Loucy (cell line): Measurements from ENCODE around the gene COL20A1.

ENCODE experiments used
- H2AFZ ChIP-seq: fragments of 200-600 bp; sonication (generic); 2 replicates; pipeline ENCODE4 v1.6.0; 2016; ENCODE audit warnings: antibody characterized with exemption, mild to moderate bottlenecking, low read length, moderate library complexity
- H3F3A ChIP-seq: fragments of 200-600 bp; 2 replicates; pipeline ENCODE4 v1.6.0; 2016; ENCODE audit warnings: antibody characterized with exemption, low read depth, mild to moderate bottlenecking
- H3K27me3 ChIP-seq: fragments of 200-600 bp; sonication (generic); 2 replicates; pipeline ENCODE4 v1.6.1; 2014; ENCODE audit warnings: low read length, mild to moderate bottlenecking; ENCODE audit not compliant: insufficient read depth, poor library complexity, severe bottlenecking
- H3K36me3 ChIP-seq: fragments of 200-600 bp; sonication (generic); 2 replicates; pipeline ENCODE4 v1.6.1; 2016; ENCODE audit warnings: low read length; ENCODE audit not compliant: insufficient read depth
- H3K4me1 ChIP-seq: fragments of 200-600 bp; sonication (generic); 2 replicates; pipeline ENCODE4 v1.5.1; 2014; ENCODE audit warnings: low read length, mild to moderate bottlenecking; ENCODE audit not compliant: insufficient read depth, poor library complexity, severe bottlenecking
- H3K4me2 ChIP-seq: fragments of 200-600 bp; sonication (generic); 2 replicates; pipeline ENCODE4 v1.6.0; 2014; ENCODE audit warnings: antibody characterized with exemption, low read length, low read depth, mild to moderate bottlenecking; ENCODE audit not compliant: poor library complexity, severe bottlenecking
- H3K4me3 ChIP-seq: fragments of 200-600 bp; sonication (generic); 2 replicates; pipeline ENCODE4 v1.5.1; 2014; ENCODE audit warnings: low read length, mild to moderate bottlenecking, mixed read lengths; ENCODE audit not compliant: poor library complexity, severe bottlenecking
- H3K79me2 ChIP-seq: fragments of 200-600 bp; sonication (generic); 2 replicates; pipeline ENCODE4 v1.6.1; 2014; ENCODE audit warnings: low read length; ENCODE audit not compliant: insufficient read depth
- H3K9ac ChIP-seq: fragments of 200-600 bp; sonication (generic); 2 replicates; pipeline ENCODE4 v1.6.0; 2014; ENCODE audit warnings: mild to moderate bottlenecking, low read depth, low read length, moderate library complexity; ENCODE audit not compliant: poor library complexity, severe bottlenecking
- H3K9me2 ChIP-seq: fragments of 200-600 bp; sonication (generic); replicated peaks from 2 replicates; pipeline ENCODE4 v1.6.1; 2016; ENCODE audit warnings: low read depth, low read length, mixed read lengths
- H3K9me3 ChIP-seq: fragments of 200-600 bp; sonication (generic); 2 replicates; pipeline ENCODE4 v1.6.1; 2014; ENCODE audit warnings: mild to moderate bottlenecking, antibody characterized with exemption, low read length, low read depth; ENCODE audit not compliant: insufficient read depth
- H4K20me1 ChIP-seq: fragments of 200-600 bp; sonication (generic); 2 replicates; pipeline ENCODE4 v1.6.0; 2014; ENCODE audit warnings: antibody characterized with exemption, low read length, mild to moderate bottlenecking; ENCODE audit not compliant: insufficient read depth, poor library complexity, severe bottlenecking
- EZH2phosphoT487 ChIP-seq: fragments of 200-600 bp; IDR thresholded peaks from 2 replicates; pipeline ENCODE4 v1.6.1; 2018; ENCODE audit warnings: antibody characterized with exemption, mild to moderate bottlenecking, moderate library complexity, borderline replicate concordance
- TF ChIP-seq, protein P1 (sequence below): fragments of 200-600 bp; sonication (generic); conservative IDR thresholded peaks from 2 replicates; pipeline ENCODE4 v1.5.1; 2014; ENCODE audit warnings: mild to moderate bottlenecking, antibody characterized with exemption, low read length

COL20A1 gene

DNA sequence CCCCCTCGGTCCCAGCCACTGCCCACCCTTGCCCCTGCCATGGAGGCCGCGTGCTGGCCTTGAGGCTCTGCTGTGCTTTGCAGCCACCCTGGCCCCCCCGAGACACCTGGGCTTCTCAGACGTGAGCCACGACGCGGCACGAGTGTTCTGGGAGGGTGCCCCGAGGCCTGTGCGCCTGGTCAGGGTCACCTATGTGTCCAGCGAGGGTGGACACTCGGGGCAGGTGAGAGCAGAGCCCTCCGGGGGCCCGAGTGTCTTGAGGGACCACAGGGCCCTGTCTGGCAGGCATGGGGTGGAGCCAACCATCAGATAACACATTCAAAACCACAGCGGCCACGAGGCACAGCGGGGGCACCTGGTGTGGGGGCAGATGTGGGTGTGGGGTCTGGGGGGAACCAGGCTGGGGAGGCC lies 18.9 kb downstream of the COL20A1 start:
- no peak overlapping the region for H3K9ac ChIP-seq
- H3F3A ChIP-seq, result no peaks in the 10 kb centered on the region
- no peaks in the 10 kb centered on the region for H3K36me3 ChIP-seq
- H4K20me1 ChIP-seq, result no peaks in the 10 kb centered on the region
- H3K4me3 ChIP-seq, result no peak overlapping the region
- H2AFZ ChIP-seq, result no peak overlapping the region
- TF ChIP-seq, protein P1, sequence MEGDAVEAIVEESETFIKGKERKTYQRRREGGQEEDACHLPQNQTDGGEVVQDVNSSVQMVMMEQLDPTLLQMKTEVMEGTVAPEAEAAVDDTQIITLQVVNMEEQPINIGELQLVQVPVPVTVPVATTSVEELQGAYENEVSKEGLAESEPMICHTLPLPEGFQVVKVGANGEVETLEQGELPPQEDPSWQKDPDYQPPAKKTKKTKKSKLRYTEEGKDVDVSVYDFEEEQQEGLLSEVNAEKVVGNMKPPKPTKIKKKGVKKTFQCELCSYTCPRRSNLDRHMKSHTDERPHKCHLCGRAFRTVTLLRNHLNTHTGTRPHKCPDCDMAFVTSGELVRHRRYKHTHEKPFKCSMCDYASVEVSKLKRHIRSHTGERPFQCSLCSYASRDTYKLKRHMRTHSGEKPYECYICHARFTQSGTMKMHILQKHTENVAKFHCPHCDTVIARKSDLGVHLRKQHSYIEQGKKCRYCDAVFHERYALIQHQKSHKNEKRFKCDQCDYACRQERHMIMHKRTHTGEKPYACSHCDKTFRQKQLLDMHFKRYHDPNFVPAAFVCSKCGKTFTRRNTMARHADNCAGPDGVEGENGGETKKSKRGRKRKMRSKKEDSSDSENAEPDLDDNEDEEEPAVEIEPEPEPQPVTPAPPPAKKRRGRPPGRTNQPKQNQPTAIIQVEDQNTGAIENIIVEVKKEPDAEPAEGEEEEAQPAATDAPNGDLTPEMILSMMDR, result no peak
- TF ChIP-seq EZH2phosphoT487, result no peak
- H3K79me2 ChIP-seq, result no peaks in the 10 kb centered on the region
- peaks cover 7% of the 10 kb centered on the region for H3K4me1 ChIP-seq
- no peak overlapping the region for H3K4me2 ChIP-seq
- no peaks in the 10 kb centered on the region for H3K9me3 ChIP-seq
- no peaks in the 10 kb centered on the region for H3K9me2 ChIP-seq
- H3K27me3 ChIP-seq, result no peaks in the 10 kb centered on the region

DNA sequence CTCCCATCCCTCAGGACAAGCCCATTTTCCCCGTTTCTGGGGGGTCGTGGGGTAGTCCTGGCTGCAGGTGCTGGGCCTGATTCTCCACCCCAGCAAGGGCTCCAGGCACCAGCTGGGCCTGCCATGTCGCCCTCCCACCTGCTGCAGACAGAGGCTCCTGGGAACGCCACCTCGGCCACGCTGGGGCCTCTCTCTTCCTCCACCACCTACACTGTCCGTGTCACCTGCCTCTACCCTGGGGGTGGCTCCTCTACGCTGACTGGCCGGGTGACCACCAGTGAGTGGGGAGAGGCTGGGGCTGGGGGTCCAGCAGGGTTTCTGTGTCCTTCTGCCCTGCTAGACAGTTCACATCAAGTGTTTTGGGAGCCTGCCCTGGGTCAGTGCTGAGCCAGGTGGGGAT lies 19.3 kb downstream of the COL20A1 start:
- Histone ChIP-seq H3F3A (no peaks in the 10 kb centered on the region), H3K9me3 (no peaks in the 10 kb centered on the region), H3K4me1 (peaks cover 7% of the 10 kb centered on the region), H3K9me2 (no peaks in the 10 kb centered on the region), H3K79me2 (no peaks in the 10 kb centered on the region), H2AFZ (no peak overlapping the region), H3K4me3 (no peak overlapping the region), H4K20me1 (no peaks in the 10 kb centered on the region), H3K4me2 (no peak overlapping the region), H3K9ac (no peak overlapping the region), H3K27me3 (no peaks in the 10 kb centered on the region), H3K36me3 (no peaks in the 10 kb centered on the region)
- TF ChIP-seq EZH2phosphoT487, result no peak
- TF ChIP-seq, protein P1, result no peak

DNA sequence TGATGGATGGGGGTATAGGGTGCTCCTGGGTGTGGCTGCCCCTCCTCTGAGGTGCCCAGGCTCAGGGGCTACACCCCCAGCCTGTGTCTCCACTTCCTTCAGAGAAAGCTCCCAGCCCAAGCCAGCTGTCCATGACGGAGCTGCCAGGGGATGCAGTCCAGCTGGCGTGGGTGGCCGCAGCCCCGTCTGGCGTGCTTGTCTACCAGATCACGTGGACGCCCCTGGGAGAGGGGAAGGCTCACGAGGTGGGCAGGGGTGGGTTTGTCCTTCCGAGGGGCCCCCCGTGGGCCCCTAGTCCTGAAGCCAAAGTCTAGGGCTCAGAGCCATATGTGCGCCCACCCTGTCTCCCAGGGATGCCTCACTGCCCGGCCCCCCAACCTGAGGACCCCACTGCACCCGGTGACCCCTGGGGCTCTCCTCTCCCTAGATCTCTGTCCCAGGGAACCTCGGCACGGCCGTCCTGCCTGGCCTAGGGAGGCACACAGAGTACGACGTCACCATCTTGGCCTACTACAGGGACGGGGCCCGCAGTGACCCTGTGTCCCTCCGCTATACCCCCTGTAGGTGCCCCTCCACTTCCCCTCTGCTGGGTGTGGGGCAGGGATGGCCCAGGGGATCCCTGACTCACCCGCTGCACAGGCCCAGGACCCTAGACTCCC lies 19.8 kb downstream of the COL20A1 start:
- no peaks in the 10 kb centered on the region for H3F3A ChIP-seq
- no peaks in the 10 kb centered on the region for H3K27me3 ChIP-seq
- H3K4me2 ChIP-seq, result no peak overlapping the region
- no peak for TF ChIP-seq EZH2phosphoT487
- TF ChIP-seq, protein P1, result no peak
- no peak overlapping the region for H3K4me3 ChIP-seq
- H3K36me3 ChIP-seq, result no peaks in the 10 kb centered on the region
- H4K20me1 ChIP-seq, result no peaks in the 10 kb centered on the region
- H3K9me3 ChIP-seq, result no peaks in the 10 kb centered on the region
- H3K9ac ChIP-seq, result no peak overlapping the region
- H3K9me2 ChIP-seq, result no peaks in the 10 kb centered on the region
- H3K4me1 ChIP-seq, result peaks cover 7% of the 10 kb centered on the region
- H2AFZ ChIP-seq, result no peak overlapping the region
- H3K79me2 ChIP-seq, result no peaks in the 10 kb centered on the region
